LNCAP (cell line): Measurements from ENCODE around the gene LRP1B.

Source experiments
- CTCF ChIP-seq: fragments of 450-650 bp; IDR thresholded peaks from 2 replicates; pipeline ENCODE4 v1.5.1; 2017; ENCODE audit warnings: mild to moderate bottlenecking

The LRP1B gene

GRCh38 chr2:141068053-141068682, 1062.6 kb downstream of the LRP1B start:
- no peak for TF ChIP-seq CTCF

DNA sequence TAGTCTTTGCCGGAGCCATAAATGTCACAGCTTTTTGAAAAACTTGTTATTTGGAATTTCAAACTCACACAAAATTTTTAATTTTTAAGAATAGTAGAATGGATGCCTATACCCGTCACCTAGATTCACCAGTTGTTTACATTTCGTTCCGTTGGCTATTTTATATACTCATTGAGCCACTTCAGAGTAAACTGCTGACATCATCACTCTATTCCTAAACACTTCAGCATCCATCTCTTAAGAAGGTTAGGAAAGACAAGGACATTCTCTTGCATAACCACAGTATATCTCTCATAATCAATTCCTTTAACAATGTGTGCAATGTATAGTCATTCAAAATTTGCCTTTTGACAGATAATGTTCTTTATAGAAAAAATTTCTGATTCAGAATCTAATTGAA, 1065.8 kb downstream of the LRP1B start:
- TF ChIP-seq CTCF = no peak

DNA sequence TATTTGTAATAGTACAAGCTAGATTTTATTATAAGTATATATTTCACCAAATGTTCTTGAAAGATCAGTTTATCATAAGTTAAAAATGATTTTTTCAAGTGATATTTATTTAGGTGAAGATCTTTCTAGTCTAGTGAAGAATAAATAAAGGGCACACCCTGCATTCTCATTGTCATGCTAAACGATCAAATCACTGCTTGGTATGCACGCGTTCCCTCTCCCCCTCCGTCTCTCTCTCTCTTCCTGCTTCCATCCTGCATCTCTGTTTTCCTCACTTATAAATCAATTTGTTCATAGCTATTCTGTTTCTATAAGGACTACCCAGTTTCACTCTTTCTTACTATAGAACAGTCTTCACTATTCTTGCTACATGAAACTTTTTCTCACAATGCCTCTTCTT, 1067.4 kb downstream of the LRP1B start:
- no peak for TF ChIP-seq CTCF

DNA sequence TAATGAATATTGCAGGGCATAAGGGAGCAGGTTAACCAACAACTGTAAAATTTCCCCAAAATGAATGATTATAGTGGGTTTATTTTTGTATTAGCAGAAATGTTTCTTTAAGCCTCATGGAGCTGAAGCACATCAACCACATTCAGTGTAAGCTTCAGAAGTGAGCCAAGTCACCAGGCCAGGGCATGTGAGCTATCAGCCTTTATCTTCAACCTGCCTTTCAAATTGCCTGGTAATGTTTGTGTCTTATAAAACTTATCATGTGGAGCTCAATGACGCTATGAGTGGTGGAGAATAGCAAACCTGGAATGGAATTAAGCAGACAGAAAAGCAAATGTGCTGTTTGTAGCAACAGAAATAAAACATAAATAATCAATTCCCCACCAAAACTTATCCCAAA, 1068.4 kb downstream of the LRP1B start:
- TF ChIP-seq CTCF = no peak

DNA sequence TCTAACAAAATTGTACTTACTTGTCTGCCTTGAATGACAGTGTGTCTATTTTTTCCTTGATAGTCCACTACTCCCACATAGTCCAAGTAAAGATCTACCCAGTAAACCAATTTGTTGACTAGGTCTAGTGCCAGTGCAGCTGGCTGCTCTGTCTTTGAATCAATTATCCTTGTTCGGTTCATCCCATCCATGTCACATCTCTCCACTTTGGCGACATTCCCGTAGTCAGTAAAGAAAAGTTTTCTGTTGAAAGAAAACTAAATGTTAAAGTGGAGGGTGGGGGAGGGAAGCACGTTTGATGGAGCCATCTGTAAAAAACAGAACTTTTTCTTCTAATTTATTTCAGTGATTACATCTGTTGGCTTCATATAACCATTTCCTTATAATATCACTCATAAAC, 1068.8 kb downstream of the LRP1B start:
- no peak for TF ChIP-seq CTCF

DNA sequence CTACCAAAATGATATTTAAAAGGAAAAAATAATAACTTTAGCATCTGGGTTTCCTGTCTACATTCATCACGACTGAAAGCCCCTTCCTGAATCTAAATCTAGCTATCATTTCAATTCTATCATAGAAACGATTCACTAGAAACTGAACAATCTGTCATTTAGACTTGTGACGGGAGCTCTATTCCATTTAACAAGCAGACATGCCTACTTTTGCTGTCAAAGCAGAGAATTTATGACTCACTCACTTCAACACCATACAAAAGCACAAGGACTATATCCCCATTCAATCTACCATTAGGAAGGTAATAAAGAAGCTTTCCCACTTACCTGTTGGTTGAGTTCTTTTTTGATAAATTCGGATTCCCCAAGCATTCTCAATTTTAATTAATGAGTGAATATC, 1072.3 kb downstream of the LRP1B start:
- no peak for TF ChIP-seq CTCF

- no peak for TF ChIP-seq CTCF
These were observed 1075.3 kb downstream of the LRP1B start for GRCh38 chr2:141055531-141055930.

- no peak for TF ChIP-seq CTCF
These were observed 1081.9 kb downstream of the LRP1B start for GRCh38 chr2:141048951-141049350.
